ENCODE results near the gene PAPSS2.
"Not testable (repeated sequence)": the region's sequence is repeated elsewhere in the genome, so short reads cannot be mapped to it uniquely, and the experiment has no call there.

Gene PAPSS2

GRCh38 chr10:87642988-87643387 is 16.7 kb upstream of the PAPSS2 start:
- no peak for DNase-seq (ENCODE audit: low read depth)

GRCh38 chr10:87643920-87644319 is 15.8 kb upstream of the PAPSS2 start:
- DNase-seq (ENCODE audit: low read depth) = no peak

DNA sequence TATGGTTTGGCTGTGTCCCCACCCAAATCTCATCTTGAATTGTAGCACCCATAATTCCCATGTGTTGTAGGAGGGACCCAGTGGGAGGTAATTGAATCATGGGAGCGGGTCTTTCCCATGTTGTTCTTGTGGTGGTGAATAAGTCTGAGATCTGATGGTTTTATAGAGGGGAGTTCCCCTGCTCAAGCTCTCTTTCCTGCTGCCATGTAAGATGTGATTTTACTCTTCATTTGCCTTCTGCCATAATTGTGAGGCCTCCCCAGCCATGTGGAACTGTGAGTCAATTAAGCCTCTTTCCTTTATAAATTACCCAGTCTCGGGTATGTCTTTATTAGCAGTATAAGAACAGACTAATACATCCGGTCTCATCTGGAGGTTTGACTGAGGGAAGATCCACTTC is 15.2 kb upstream of the PAPSS2 start:
- DNase-seq (ENCODE audit: low read depth) = not testable (repeated sequence)

DNA sequence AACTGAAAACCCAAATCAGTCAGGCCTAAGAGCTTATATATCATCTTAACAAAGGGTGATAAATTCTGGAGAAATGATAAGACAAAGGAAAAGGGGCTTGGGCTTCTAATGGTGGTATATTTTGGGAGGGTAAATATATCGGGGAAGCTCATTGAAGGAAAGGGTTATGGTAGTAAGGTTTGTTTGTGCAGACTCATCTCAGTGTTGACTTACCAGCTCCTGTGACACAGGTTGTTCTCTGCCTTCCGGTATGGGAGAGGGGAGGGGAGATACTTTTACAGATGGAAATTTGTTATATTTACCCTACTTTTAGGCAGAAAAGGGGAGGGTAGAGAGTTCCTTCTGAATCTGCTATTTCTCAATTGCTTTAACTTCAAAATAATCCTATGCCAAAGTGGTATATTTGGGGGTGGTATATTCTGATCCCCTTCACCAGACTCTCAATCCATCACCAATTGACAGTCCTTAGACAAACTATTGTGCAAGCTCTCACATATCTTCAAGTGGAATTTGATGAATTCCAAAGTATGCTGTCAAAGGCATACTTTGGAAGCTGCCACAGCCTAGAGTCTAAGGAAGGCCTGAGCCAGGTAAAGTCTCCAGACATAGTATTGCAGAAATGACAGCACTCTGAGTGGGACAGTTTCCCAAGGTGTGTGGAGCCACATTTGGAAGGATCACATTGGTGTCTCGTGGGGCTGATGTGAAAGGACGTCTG is 13.3 kb upstream of the PAPSS2 start:
- DNase-seq (ENCODE audit: low read depth) = no peak

GRCh38 chr10:87646935-87647334 is 12.7 kb upstream of the PAPSS2 start:
- no peak for DNase-seq (ENCODE audit: low read depth)

DNA sequence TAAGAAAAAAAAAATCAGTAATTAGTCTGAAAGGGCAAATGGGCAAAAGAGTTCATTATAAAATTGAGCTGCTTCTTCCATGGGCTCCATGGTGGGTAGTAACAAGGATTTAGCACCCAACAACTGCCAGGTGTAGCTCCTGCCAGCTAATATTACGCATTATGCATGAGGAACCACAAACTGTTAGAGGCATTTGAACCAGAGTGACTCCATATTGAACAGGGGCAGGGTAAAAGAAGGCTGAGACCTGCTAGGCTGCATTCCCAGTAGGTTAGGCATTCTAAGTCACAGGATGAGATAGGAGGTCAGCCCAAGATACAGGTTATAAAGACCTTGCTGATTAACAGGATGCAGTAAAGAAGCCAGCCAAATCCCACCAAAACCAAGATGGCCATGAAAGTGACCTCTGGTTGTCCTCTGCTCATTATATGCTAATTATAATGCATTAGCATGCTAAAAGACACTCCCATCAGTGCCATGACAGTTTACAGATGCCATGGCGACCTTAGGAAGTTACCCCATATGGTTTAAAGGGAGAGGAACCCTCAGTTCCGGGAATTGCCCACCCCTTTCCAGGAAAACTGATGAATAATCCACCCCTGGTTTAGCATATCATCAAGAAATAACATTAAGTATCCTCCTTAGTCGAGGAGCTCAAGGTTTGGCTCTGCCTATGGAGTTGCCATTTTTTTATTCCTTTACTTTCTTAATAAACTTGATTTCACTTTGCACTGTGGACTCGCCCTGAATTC is 8.7 kb upstream of the PAPSS2 start:
- no peak for DNase-seq (ENCODE audit: low read depth)

GRCh38 chr10:87651801-87652200 is 7.9 kb upstream of the PAPSS2 start:
- DNase-seq (ENCODE audit: low read depth) = no peak

DNA sequence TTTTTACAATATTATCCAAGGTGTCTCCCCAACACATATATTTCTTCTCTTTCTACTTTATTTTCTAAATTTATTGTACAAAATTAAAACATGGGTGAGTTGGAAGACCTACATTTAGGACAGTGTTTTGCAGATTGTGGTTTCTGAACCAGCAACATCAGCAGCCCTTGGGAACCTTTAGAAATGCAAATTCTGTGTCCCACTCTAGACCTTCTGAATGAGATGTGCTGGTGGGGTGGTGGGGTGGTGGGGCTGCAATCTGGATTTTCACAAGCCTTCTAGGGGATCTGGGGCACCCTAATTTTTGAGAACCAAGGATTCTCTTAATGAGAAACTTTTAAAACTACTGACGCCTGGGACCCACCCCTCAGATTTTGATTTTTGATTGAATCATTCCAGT is 7.4 kb upstream of the PAPSS2 start:
- no peak for DNase-seq (ENCODE audit: low read depth)

DNA sequence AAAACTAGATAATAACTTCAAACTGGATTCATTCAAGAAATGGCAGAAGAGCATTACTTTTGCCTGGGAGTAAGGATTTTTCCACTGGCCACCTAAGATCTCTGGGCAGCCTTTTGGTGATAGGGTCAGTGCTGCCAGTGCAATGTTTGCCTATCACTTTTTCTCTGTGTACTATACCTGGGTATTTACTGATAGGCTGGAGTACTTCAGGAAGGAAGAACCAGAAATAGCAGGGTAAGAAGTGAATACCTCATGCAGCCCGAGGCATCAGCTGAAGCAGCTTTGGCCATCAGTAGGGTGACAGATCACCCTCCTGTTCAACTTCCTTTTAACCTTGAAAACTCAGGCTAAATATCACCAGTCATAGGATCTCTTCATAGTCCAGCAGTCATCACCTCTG is 5.5 kb upstream of the PAPSS2 start:
- no peak for DNase-seq (ENCODE audit: low read depth)

- no peak for DNase-seq (ENCODE audit: low read depth)
Measured at GRCh38 chr10:87656431-87657072, 3.1 kb upstream of the PAPSS2 start.

DNA sequence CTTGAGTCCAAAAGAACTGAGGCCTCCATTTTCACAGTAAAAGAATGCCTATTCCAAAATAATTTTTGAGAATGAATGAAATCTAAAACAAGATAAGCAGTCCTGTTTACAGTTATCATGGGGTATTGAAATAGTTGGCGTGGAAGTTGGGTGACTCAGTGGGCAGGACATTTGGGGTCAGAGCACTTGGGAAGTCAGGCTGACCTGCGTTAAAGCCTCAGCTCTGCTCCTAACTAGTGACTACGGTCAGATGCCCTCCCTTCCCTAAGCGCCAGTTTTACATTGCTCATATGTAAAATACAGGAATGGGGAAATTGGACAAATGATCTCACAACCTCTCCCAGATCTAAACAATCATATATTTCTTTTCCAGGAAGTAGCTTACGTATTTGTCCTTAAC is 2.3 kb upstream of the PAPSS2 start:
- DNase-seq (ENCODE audit: low read depth) = no peak

DNA sequence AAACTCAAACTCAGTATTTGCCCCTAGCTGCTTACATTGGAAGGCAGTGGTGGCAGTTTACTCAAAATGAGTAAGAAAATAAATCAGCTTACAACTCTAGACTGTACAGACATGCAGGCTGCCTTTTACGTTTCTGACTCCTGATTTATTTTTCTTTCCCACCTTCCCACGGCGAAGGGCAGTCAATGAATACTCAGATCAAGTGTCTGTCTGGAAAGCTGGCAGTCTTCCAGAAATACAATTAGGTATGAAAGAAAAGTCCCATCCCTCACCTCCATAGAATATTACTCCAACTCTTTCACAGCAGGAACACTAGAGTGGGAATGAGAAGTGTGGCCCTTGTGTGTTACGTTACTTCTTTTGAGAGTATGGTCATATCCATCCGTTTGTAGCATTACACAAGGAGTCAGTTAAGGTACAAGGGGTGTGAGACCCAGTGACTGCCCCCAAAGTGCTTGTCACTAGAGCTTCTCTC is 1.3 kb upstream of the PAPSS2 start:
- DNase-seq (ENCODE audit: low read depth) = no peak

DNA sequence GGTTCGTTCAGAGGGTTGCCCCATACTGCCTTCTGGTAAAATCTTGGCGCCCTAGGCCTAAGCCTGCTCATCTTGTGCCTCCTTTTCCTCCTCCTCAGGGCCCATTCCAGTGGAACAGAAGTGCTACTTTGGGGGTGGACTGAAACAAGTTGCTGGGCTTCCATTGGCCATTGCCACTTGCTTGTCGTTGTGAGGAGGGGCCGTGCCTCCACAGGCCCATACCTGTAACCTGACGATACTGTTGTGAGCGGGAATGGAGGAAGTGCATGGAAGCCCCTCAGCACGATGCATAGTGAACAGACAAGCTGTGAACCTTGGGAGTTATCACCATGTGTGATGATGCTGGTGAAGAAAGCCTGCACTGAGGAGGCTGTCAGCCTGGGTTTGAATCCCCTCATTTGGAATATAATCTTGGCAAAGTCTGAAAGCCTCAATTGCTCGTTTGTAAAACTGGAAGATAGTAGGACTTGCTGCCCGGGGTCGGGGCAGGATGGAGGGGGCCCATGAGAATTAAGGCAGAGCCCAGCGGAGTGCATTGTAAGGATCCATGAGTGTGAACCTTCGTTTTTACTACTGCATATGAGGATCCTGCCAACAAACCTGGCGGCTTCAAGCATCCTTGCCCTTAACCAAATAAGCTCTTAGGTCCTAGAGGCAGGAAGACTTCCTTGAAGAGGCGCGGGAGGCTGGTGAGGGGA is 671 bp upstream of the PAPSS2 start:
- no peak for DNase-seq (ENCODE audit: low read depth)

DNA sequence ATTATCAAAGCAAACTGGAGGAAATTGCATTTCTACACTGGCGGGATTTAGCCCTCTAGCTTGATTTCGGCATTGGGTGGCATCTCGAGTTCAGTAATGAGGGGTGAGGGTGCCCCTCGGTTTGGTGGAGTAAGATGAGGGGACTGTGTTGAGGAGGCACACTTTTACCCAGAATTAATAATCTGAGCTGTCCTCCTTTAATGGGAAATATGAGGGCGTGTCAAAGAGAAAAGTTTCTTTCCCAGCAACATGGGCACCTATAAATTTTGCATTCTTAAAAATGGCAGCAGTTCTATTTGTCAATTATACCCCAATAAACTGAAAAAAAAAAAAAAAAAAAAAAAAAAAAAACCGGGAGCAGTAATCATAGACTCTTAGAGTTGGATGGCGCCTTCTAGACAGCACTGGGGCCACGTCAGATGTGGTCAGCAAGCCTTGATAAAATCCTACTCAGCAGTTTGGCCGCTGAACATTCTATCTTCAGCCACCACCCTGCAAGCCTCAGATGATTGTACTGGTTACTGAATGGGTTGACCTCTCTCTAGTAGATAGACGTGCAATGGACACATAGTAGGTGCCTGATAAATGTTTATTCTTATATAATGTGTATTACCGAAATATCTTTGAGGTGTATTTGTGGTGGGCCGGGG is 931 bp downstream of the PAPSS2 start:
- no peak for DNase-seq (ENCODE audit: low read depth)

DNA sequence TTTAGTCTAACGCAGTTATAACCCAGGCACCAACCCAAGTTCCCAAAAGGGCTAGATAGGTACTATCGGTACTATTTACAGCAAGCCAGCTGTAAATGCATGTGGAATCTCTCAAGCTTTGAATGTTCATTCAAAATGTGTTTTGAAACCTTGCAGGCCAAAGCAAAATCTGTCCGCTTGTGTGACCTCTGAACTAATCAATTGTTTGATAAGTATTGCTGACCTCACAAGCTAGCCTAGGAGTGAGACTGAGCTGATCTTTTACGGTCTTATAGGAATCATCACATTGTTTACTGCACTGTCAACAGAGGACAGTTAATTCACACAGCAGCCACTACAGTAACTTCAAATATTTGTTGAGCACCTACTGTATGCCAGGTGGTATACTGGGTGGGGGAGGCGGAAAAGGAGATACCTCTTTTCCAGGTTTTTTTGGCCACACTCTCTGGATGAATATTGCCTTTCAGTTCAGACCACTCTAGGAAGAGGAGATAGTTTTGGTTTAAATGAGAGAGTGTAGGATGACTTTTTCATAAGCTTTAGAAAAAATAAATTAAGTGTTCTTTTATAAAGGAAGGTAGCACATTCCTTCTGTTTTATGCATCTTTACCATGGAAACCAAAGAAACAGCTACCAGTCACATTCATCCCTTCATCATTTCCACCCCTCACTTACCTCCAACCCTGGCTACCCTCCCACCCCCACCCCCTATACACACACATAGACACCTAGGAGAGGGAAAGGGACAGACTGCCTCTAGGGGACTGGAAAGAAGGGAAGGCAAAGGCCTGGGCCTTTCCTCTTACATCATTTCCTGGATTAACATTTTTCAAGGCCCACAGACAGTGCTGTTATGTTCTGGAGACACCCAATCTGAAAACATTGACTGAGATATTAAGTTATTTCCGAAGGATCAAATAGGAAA is 2.4 kb downstream of the PAPSS2 start:
- no peak for DNase-seq (ENCODE audit: low read depth)

GRCh38 chr10:87664276-87664701 is 4.6 kb downstream of the PAPSS2 start:
- no peak for DNase-seq (ENCODE audit: low read depth)

GRCh38 chr10:87667493-87667892 is 7.8 kb downstream of the PAPSS2 start:
- no peak for DNase-seq (ENCODE audit: low read depth)

GRCh38 chr10:87668324-87669074 is 8.8 kb downstream of the PAPSS2 start:
- no peak for DNase-seq (ENCODE audit: low read depth)

GRCh38 chr10:87669752-87670151 is 10.1 kb downstream of the PAPSS2 start:
- DNase-seq (ENCODE audit: low read depth) = no peak

DNA sequence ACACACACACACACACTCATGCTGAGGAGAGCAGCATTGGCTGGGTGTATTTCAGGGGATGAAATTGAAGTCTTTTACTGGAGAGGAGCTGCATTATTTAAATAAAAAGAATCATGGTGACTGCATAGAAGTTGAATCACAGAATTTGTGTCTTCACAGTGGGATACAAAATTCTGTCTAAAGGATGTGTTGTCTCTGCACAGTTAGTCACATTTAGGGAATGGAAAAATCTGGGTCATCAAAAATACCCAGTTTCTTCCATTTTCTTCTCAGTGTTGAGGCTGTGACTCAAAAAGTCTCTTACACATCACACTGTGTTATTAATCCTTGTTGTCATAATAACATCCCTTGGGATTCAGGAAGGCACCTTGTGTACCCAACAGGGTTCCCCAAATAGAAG is 10.9 kb downstream of the PAPSS2 start:
- DNase-seq (ENCODE audit: low read depth) = no peak

Measured in stimulated activated CD8-positive, alpha-beta memory T cell treated with anti-CD3 and anti-CD28 coated beads, Interleukin-7, amount 100 ng/mL, for 24 hours (primary cell).